ENCODE measurements around the gene CNOT4.

Gene CNOT4

DNA sequence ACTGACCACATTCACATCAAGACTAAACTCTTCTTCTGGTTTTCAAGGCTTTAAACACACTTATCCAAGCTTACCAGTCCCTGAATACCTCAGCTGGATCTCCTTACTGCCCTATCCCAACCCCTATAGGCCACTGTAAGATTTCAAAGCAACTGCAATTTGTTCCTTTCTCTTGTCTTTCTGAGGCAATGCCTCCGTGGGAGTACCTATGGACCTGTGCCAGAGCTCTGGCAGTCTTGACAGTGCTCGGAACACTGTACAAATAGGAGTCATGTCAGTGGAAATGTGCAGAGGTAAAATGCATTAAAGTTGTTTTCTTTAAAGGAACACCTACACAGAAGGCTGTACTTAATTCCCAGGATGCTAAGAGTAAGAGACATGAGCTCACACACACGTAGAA is 124.7 kb downstream of the CNOT4 start:
- TF ChIP-seq NFRKB (IDR thresholded peaks at IDR 0.05): no peak
- DNase-seq (ENCODE audit: extremely low spot score): no peak
- ChIA-PET POLR2A (no interaction called here), CTCF (no interaction called here)

DNA sequence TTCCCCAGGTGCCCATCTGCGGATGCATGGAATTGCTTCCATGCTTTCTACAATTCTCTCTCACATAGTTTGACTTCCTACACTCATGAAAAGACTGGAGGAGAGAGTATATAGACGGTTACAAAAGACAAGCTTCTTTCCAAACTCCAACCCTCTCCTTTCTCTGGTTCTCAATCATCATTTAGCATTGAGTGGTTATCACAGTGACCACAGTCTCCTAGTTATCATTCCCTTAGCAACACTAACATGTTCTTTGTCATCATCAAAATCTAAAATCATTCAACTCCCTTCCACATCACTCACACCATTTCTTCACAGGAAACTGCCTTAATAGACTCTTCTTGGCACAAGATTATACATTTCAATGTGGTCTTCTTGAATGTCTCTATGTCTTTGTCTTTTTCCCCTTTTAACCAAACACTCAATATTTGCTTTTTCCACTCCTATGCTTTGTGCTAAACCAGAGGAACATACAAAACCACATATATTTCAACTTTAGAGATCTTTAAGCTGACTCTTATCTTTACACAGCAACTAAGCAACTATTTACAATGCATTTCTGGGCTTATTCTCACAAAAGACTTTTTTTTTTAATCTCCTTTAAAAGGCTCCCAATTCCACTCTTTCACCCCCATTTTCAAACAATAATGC is 126.3 kb downstream of the CNOT4 start:
- POLR2A ChIA-PET: no interaction called here
- CTCF ChIA-PET: no interaction called here
- no peak for TF ChIP-seq FOXA1 (IDR thresholded peaks at IDR 0.05)
- no peak for TF ChIP-seq ARNT (IDR thresholded peaks at IDR 0.05)
- TF ChIP-seq, protein P1, sequence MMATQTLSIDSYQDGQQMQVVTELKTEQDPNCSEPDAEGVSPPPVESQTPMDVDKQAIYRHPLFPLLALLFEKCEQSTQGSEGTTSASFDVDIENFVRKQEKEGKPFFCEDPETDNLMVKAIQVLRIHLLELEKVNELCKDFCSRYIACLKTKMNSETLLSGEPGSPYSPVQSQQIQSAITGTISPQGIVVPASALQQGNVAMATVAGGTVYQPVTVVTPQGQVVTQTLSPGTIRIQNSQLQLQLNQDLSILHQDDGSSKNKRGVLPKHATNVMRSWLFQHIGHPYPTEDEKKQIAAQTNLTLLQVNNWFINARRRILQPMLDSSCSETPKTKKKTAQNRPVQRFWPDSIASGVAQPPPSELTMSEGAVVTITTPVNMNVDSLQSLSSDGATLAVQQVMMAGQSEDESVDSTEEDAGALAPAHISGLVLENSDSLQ (IDR thresholded peaks at IDR 0.05): no peak
- no peak for TF ChIP-seq LEF1 (IDR thresholded peaks at IDR 0.05; ENCODE audit: borderline replicate concordance)
- TF ChIP-seq ZNF384 (IDR thresholded peaks at IDR 0.05): no peak
- TF ChIP-seq FOXM1 (IDR thresholded peaks at IDR 0.05; ENCODE audit: borderline replicate concordance): no peak
- no peak for TF ChIP-seq TARDBP (IDR thresholded peaks at IDR 0.05)
- no peak for TF ChIP-seq CTBP1 (IDR thresholded peaks at IDR 0.05; ENCODE audit: borderline replicate concordance)
- TF ChIP-seq SP1 (IDR thresholded peaks at IDR 0.05): no peak
- no peak for TF ChIP-seq FOXK2 (IDR thresholded peaks at IDR 0.05)
- no peak for TF ChIP-seq HDGF (IDR thresholded peaks at IDR 0.05; ENCODE audit: borderline replicate concordance)
- TF ChIP-seq NFRKB (IDR thresholded peaks at IDR 0.05): no peak
- TF ChIP-seq L3MBTL2 (conservative IDR thresholded peaks at IDR 0.05): no peak
- TF ChIP-seq SUZ12 (IDR thresholded peaks at IDR 0.05): no peak
- TF ChIP-seq BHLHE40 (IDR thresholded peaks at IDR 0.05; ENCODE audit: borderline replicate concordance): no peak
- no peak for TF ChIP-seq ELF4 (IDR thresholded peaks at IDR 0.05)
- DNase-seq (ENCODE audit: extremely low spot score): no peak

DNA sequence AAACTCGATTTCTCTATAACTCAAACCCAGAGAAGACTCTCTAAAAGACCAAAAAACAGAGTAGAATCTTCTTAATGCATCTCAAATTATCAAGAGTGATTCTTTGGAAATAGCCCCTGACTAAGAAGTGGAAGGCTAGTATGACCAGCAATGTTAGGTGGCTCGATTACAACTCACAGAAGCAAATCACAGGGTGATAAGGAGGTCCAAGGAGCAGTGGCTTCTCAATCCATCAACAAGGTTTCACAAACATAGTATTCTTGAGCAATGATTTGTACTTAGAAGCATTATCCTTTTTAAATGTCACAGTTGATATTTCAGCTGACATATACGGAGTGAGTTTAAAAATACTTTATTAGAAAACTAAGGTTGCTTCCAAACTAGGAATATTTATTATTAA is 127.7 kb downstream of the CNOT4 start:
- TF ChIP-seq FOXK2 (IDR thresholded peaks at IDR 0.05) (no peak), ARNT (IDR thresholded peaks at IDR 0.05) (no peak), CTBP1 (IDR thresholded peaks at IDR 0.05; ENCODE audit: borderline replicate concordance) (no peak), HDGF (IDR thresholded peaks at IDR 0.05; ENCODE audit: borderline replicate concordance) (no peak), ELF4 (IDR thresholded peaks at IDR 0.05) (no peak), ZNF384 (IDR thresholded peaks at IDR 0.05) (no peak), L3MBTL2 (conservative IDR thresholded peaks at IDR 0.05) (no peak), SUZ12 (IDR thresholded peaks at IDR 0.05) (no peak), LEF1 (IDR thresholded peaks at IDR 0.05; ENCODE audit: borderline replicate concordance) (no peak)
- ChIA-PET POLR2A (no interaction called here), CTCF (interaction anchor here (0.7 kb wide), 1 partner anchor 417 kb away, joined by 3 read pairs; no protein-coding TSS in a partner anchor)
- DNase-seq (ENCODE audit: extremely low spot score): no peak

- ChIA-PET POLR2A (no interaction called here), CTCF (interaction anchor here (0.6 to 0.7 kb wide), 2 partner anchors 66 to 302 kb away, joined by 3 read pairs; no protein-coding TSS in a partner anchor)
- no peak for DNase-seq (ENCODE audit: extremely low spot score)
- no peak for TF ChIP-seq SP1 (IDR thresholded peaks at IDR 0.05)
- TF ChIP-seq L3MBTL2 (conservative IDR thresholded peaks at IDR 0.05): no peak
- TF ChIP-seq FOXA1 (IDR thresholded peaks at IDR 0.05): no peak
Measured at GRCh38 chr7:135381369-135381768, 128.5 kb downstream of the CNOT4 start.

- no peak for DNase-seq (ENCODE audit: extremely low spot score)
- no peak for TF ChIP-seq HDGF (IDR thresholded peaks at IDR 0.05; ENCODE audit: borderline replicate concordance)
- TF ChIP-seq FOXK2 (IDR thresholded peaks at IDR 0.05): no peak
- ChIA-PET CTCF (interaction anchor here (0.6 kb wide), 1 partner anchor 8 kb away, joined by 6 read pairs; no protein-coding TSS in a partner anchor), POLR2A (no interaction called here)
Measured at GRCh38 chr7:135380351-135380750, 129.6 kb downstream of the CNOT4 start.

GRCh38 chr7:135377171-135377570 is 132.7 kb downstream of the CNOT4 start:
- ChIA-PET CTCF (interaction anchor here (0.6 kb wide), 1 partner anchor 268 kb away, joined by 3 read pairs; no protein-coding TSS in a partner anchor), POLR2A (no interaction called here)
- TF ChIP-seq ZNF384 (IDR thresholded peaks at IDR 0.05) (no peak), NFRKB (IDR thresholded peaks at IDR 0.05) (no peak), FOXA1 (IDR thresholded peaks at IDR 0.05) (no peak), FOXK2 (IDR thresholded peaks at IDR 0.05) (no peak), BHLHE40 (IDR thresholded peaks at IDR 0.05; ENCODE audit: borderline replicate concordance) (no peak), ELF4 (IDR thresholded peaks at IDR 0.05) (no peak), L3MBTL2 (conservative IDR thresholded peaks at IDR 0.05) (no peak), TARDBP (IDR thresholded peaks at IDR 0.05) (no peak), LEF1 (IDR thresholded peaks at IDR 0.05; ENCODE audit: borderline replicate concordance) (no peak), SUZ12 (IDR thresholded peaks at IDR 0.05) (no peak), HDGF (IDR thresholded peaks at IDR 0.05; ENCODE audit: borderline replicate concordance) (no peak)
- TF ChIP-seq, protein P1 (IDR thresholded peaks at IDR 0.05): no peak
- no peak for DNase-seq (ENCODE audit: extremely low spot score)

DNA sequence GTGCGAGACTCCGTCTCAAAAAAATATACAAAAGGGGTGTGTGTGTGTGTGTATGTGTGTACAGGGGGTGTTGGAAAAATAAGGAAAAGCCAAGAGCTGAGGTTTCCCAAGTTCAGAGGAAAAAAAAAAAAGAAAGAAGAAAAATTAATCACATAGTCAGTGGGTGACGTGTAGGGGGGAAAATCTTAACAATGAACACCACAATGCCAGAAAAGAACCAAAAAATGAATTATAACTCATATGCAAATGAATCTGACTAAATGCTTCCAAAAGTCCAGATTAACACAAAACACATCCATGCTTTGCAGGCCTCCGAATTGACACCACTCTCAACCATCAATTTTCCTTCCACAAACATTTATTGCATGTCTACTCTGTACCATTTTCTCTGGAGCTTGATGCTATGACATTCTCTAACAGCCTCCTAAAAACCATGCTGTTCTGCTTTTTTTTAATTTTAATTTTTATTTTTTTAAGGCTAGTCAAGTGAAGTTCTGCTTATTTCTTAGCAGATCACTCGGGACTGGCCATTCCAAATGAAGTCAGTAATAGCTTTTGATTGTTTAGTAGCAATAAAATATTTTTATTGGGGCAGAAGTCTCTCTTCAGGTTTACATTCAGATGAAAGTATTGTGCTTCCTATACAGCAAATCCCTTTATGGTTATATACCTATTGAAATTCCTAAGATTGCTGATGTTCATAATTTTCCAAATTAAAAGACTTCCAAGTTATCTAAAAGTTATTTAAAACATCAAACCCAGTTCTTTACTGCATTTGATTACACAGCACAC is 133.8 kb downstream of the CNOT4 start:
- no peak for DNase-seq (ENCODE audit: extremely low spot score)
- POLR2A ChIA-PET: no interaction called here

More for the DNA sequence above, 133.8 kb downstream of the CNOT4 start:
- CTCF ChIA-PET: no interaction called here
- TF ChIP-seq HDGF (IDR thresholded peaks at IDR 0.05; ENCODE audit: borderline replicate concordance): no peak
- TF ChIP-seq SP1 (IDR thresholded peaks at IDR 0.05): no peak
- no peak for TF ChIP-seq TARDBP (IDR thresholded peaks at IDR 0.05)
- no peak for TF ChIP-seq FOXM1 (IDR thresholded peaks at IDR 0.05; ENCODE audit: borderline replicate concordance)
- no peak for TF ChIP-seq FOXA1 (IDR thresholded peaks at IDR 0.05)
- no peak for TF ChIP-seq LEF1 (IDR thresholded peaks at IDR 0.05; ENCODE audit: borderline replicate concordance)
- TF ChIP-seq CTBP1 (IDR thresholded peaks at IDR 0.05; ENCODE audit: borderline replicate concordance): no peak
